ENCODE measurements around the gene HNF1A. TPM values are rescaled to one million over a fixed set of nuclear protein-coding genes. Genes with fewer than 3 reads are reported as not detected.

HNF1A gene
- total and polyA plus RNA-seq, 10 of the 15 experiments (the other 5 are each of a cell fraction or from before 2014, with no cell fraction given): 0.10 TPM; not detected in 9

DNA sequence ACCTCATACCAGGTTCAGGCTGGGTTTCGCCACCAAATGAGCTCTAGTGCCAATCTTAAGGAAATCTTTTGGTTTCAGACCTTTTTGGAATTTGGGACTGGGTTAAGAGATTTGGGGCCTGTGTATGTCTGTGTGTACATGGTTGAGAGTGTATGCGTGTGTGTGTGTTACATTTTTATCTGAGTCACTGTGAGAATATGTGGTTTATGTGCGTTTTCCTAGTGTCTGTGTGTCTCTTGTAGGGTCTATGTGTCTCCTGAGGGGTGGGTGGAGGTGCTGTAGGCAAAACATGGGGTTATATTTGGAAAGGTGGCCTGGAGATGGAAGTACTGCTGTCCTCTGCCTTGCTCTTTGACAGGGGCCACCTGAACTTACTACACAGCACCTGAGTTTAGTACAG is 20.1 kb downstream of the HNF1A start (continued):
- TF ChIP-seq, protein P1, sequence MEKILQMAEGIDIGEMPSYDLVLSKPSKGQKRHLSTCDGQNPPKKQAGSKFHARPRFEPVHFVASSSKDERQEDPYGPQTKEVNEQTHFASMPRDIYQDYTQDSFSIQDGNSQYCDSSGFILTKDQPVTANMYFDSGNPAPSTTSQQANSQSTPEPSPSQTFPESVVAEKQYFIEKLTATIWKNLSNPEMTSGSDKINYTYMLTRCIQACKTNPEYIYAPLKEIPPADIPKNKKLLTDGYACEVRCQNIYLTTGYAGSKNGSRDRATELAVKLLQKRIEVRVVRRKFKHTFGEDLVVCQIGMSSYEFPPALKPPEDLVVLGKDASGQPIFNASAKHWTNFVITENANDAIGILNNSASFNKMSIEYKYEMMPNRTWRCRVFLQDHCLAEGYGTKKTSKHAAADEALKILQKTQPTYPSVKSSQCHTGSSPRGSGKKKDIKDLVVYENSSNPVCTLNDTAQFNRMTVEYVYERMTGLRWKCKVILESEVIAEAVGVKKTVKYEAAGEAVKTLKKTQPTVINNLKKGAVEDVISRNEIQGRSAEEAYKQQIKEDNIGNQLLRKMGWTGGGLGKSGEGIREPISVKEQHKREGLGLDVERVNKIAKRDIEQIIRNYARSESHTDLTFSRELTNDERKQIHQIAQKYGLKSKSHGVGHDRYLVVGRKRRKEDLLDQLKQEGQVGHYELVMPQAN (conservative IDR thresholded peaks at IDR 0.05): no peak
- no peak for TF ChIP-seq ZNF384 (IDR thresholded peaks at IDR 0.05; ENCODE audit: borderline replicate concordance, low read depth, low read length)
- TF ChIP-seq HDGF (IDR thresholded peaks at IDR 0.05): no peak
- TF ChIP-seq, protein P2, sequence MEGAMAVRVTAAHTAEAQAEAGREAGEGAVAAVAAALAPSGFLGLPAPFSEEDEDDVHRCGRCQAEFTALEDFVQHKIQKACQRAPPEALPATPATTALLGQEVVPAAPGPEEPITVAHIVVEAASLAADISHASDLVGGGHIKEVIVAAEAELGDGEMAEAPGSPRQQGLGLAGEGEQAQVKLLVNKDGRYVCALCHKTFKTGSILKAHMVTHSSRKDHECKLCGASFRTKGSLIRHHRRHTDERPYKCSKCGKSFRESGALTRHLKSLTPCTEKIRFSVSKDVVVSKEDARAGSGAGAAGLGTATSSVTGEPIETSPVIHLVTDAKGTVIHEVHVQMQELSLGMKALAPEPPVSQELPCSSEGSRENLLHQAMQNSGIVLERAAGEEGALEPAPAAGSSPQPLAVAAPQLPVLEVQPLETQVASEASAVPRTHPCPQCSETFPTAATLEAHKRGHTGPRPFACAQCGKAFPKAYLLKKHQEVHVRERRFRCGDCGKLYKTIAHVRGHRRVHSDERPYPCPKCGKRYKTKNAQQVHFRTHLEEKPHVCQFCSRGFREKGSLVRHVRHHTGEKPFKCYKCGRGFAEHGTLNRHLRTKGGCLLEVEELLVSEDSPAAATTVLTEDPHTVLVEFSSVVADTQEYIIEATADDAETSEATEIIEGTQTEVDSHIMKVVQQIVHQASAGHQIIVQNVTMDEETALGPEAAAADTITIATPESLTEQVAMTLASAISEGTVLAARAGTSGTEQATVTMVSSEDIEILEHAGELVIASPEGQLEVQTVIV (IDR thresholded peaks at IDR 0.05; ENCODE audit: borderline replicate concordance, partially characterized antibody): no peak

- intact Hi-C loops (cut with micrococcal nuclease; ENCODE audit: unreplicated experiment) (no loop called here), in situ Hi-C loops (cut with MboI) (no loop called here)
- Histone ChIP-seq H2AFZ (ENCODE audit: control insufficient read depth, low read depth, low read length) (no peak overlapping the region), H3K9ac (ENCODE audit: control insufficient read depth, insufficient read depth, low read length) (no peak overlapping the region), H3K36me3 (ENCODE audit: control insufficient read depth in 2 of 2, insufficient read depth in 2 of 2, low read length in 1 of 2) (peaks cover under 1 to 4% of the 10 kb centered on the region in 2 experiments), H3K79me2 (ENCODE audit: control insufficient read depth, insufficient read depth, low read length) (no peaks in the 10 kb centered on the region), H3K27me3 (replicated peaks in 1 of 2; ENCODE audit: control insufficient read depth in 2 of 2, insufficient read depth in 2 of 2, low read length in 1 of 2) (no peaks in the 10 kb centered on the region), H3K4me2 (ENCODE audit: control insufficient read depth, insufficient read depth) (no peak overlapping the region), H3K4me3 (no peak overlapping the region), H3K27ac (ENCODE audit: control insufficient read depth, insufficient read depth) (no peak overlapping the region), H3K4me1 (ENCODE audit: control insufficient read depth, insufficient read depth, low read length) (no peaks in the 10 kb centered on the region), H3K9me3 (replicated peaks; ENCODE audit: control insufficient read depth, insufficient read depth, low read length) (no peaks in the 10 kb centered on the region), H4K20me1 (ENCODE audit: control insufficient read depth, insufficient read depth) (no peaks in the 10 kb centered on the region)
- TF ChIP-seq POLR2A (IDR thresholded peaks at IDR 0.05; ENCODE audit: low read depth, low read length) (peak; percentile 49; the same call in 1 of the 2 replicates), RELA (IDR thresholded peaks at IDR 0.05; ENCODE audit: borderline replicate concordance, partially characterized antibody) (no peak)
- TF ChIP-seq, protein P3, sequence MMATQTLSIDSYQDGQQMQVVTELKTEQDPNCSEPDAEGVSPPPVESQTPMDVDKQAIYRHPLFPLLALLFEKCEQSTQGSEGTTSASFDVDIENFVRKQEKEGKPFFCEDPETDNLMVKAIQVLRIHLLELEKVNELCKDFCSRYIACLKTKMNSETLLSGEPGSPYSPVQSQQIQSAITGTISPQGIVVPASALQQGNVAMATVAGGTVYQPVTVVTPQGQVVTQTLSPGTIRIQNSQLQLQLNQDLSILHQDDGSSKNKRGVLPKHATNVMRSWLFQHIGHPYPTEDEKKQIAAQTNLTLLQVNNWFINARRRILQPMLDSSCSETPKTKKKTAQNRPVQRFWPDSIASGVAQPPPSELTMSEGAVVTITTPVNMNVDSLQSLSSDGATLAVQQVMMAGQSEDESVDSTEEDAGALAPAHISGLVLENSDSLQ (IDR thresholded peaks at IDR 0.05): peak; percentile 45
- ChIA-PET CTCF (no interaction called here), SMC1A (ENCODE audit: uncharacterized antibody, unreplicated experiment) (no interaction called here), RAD21 (ENCODE audit: unreplicated experiment) (no interaction called here), POLR2A (no interaction called here)
- no peak for DNase-seq (ENCODE audit: low read depth, low spot score)
- 61% methylated on average over 23 of the region's 23 CpGs for WGBS (ENCODE audit: insufficient coverage, insufficient replicate concordance, low lambda C conversion rate, missing lambda C conversion rate)
- BruUV-seq (replicated peaks): no TSS peak
- peak; percentile 40 for ATAC-seq
- FAIRE-seq: no peak
Observed at GRCh38 chr12:120999191-121000120, 21.1 kb downstream of the HNF1A start.

Measured in GM12878 (cell line).